ENCODE measurements around the gene PFKFB4. TPM values are rescaled to one million over a fixed set of nuclear protein-coding genes. Genes with fewer than 3 reads are reported as not detected.
"Not testable (repeated sequence)": the region's sequence is repeated elsewhere in the genome, so short reads cannot be mapped to it uniquely, and the experiment has no call there.

The PFKFB4 gene
- total and polyA plus RNA-seq, 3 experiments from 2014 or later, result 1.3 to 2.2 (median 1.8) TPM

DNA sequence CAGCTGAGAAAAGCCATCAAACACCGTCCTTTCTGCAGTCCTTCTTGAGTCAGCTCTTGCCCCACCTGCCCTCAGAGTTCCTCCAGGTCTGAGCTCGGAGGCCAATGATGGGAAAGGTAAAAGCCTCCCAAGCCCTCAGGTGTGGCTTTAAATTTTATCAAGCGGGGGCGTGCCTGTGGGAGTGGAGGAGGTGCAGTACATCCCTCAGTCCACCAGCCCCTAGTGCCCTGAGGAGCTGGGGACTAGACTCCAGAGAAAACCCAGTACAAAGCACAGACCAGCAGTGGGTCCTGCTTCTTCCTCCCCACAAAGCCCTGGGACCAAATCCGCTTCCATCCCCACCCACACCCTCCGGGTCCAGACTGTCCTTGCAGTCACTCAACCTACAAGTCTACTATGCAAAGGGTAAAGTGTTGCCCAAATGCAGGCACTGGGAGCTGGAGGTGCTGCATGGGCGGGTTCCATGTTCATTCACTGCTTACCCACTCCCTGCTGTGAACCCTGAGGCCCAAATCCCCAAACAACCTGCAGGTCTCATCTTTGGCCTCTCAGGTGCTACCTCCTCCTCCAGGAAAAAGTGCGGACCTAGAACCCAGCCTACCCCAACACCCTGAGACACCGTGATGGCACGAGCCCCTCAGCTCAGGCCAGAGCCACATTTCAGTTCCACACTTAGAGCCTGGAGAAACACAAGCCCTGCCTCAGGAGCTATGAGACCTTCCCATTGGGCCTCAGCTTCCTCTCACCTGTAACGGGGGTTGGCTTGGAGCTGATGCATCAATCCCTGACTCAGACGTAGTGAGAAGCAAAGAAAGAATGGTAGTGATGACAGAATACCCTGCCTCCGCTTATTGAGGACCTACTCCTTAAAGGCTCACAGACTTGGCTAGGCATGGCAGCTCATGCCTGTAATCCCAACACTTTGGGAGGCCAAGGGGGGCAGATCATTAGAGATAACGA is 2.4 kb downstream of the PFKFB4 start:
- H3K27ac ChIP-seq (ENCODE audit: low read depth, low read length), result peak overlapping the region; percentile 41
- no peak overlapping the region for H3K4me3 ChIP-seq (ENCODE audit: low read length)
- Mint-ChIP-seq H3K4me1 (peaks cover 9 to 18% (median 13%) of the 10 kb centered on the region in 3 donors), H3K27ac (no peak overlapping the region), H3K9me3 (no peaks in the 10 kb centered on the region), H3K36me3 (no peaks in the 10 kb centered on the region), H3K4me3 (no peak overlapping the region), H3K27me3 (peaks cover 0 to 2% of the 10 kb centered on the region in 2 donors)
- no peaks in the 10 kb centered on the region for H3K9me3 ChIP-seq (ENCODE audit: low read length)
- H3K4me1 ChIP-seq (ENCODE audit: insufficient read depth, low read length), result peaks cover 6% of the 10 kb centered on the region
- ChIA-PET POLR2A (no interaction called here), CTCF (interaction anchor here (0.7 to 6.3 kb wide), 5 partner anchors 47 to 253 kb away, joined by 3 to 40 read pairs (median 4); partner anchors contain the start of genes CCDC51, NME6 and TMA7)
- H3K27me3 ChIP-seq (ENCODE audit: insufficient read depth, low read length, poor library complexity, severe bottlenecking), result no peaks in the 10 kb centered on the region
- no peak for DNase-seq
- no peaks in the 10 kb centered on the region for H3K36me3 ChIP-seq (ENCODE audit: insufficient read depth, low read length)

DNA sequence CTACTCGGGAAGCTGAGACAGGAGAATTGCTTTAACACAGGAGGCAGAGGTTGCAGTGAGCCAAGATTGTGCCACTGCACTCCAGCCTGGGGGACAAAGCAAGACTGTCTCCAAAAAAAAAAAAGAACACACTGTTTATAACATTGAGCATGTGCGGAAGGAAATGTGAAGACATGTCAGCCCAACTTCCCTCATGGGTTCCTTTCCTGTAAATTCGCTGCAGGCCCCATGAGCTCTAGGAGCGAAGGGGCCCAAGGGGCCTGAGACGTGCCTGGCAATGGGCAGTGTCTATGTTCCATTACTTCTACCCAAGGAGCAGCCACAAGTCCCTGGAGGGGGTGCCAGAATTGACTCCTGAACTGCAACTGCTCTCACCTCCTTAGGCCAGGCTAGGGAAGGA is 3.2 kb downstream of the PFKFB4 start:
- H3K9me3 Mint-ChIP-seq, result no peaks in the 10 kb centered on the region
- no peak overlapping the region for H3K27ac Mint-ChIP-seq
- no peak overlapping the region for H3K4me3 Mint-ChIP-seq
- H3K4me1 ChIP-seq (ENCODE audit: insufficient read depth, low read length), result peaks cover 14% of the 10 kb centered on the region
- no peaks in the 10 kb centered on the region for H3K27me3 ChIP-seq (ENCODE audit: insufficient read depth, low read length, poor library complexity, severe bottlenecking)
- H3K36me3 Mint-ChIP-seq, result no peaks in the 10 kb centered on the region
- peaks cover 9 to 21% (median 13%) of the 10 kb centered on the region in 3 donors for H3K4me1 Mint-ChIP-seq
- peaks cover 0 to 2% of the 10 kb centered on the region in 2 donors for H3K27me3 Mint-ChIP-seq
- H3K36me3 ChIP-seq (ENCODE audit: insufficient read depth, low read length), result no peaks in the 10 kb centered on the region
- CTCF ChIA-PET, result interaction anchor here (0.7 to 6.3 kb wide), 4 partner anchors 21 to 152 kb away, joined by 3 to 40 read pairs (median 14); no protein-coding TSS in a partner anchor
- H3K9me3 ChIP-seq (ENCODE audit: low read length), result no peaks in the 10 kb centered on the region
- H3K27ac ChIP-seq (ENCODE audit: low read depth, low read length), result no peak overlapping the region
- no peak overlapping the region for H3K4me3 ChIP-seq (ENCODE audit: low read length)
- DNase-seq, result no peak
- POLR2A ChIA-PET, result no interaction called here

DNA sequence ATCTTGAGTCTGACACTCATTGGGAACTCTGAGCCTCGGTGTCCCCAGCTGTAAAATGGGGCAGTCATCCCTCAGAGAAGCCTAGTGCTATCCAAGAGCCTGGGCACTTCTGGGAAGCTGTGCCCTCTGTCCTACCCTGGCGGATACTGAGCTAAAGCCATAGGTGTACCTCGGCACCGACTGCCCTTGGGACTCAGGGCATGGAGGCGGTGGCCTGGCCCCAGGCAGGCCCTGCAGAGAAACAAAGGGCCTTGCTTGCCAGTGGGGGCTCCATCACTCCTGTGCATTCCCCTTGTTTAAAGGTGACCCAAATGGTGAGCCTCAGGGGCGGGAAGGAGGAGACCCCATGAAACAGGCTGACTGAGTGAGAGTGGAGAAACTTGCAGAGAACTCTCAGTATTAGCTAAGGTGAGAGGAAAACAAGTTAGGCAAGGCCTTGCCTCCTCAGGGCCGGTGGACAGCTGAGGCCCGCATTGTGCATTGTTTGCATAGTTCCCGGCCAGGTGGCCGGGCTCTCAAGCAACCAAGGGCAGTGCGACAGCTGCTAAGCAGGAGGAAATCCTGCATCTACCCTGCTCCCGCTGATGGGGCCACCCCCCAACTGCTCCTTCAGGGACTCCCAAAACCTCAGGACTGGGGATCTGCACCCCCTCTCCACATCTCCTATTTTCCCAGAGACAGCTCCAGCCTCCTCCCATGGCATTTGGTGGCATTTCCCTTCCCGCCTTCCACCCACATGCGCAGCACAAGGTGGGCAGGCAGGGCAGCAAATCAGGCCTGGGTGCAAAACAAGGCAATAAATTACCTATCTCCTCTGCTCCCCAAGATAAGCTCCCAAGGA is 4.3 kb downstream of the PFKFB4 start:
- Mint-ChIP-seq H3K9me3 (no peaks in the 10 kb centered on the region), H3K27ac (no peak overlapping the region), H3K4me3 (no peak overlapping the region), H3K36me3 (no peaks in the 10 kb centered on the region), H3K27me3 (peaks cover 0 to 2% of the 10 kb centered on the region in 2 donors), H3K4me1 (peaks cover 4 to 16% (median 9%) of the 10 kb centered on the region in 3 donors)
- Histone ChIP-seq H3K4me3 (ENCODE audit: low read length) (no peak overlapping the region), H3K27me3 (ENCODE audit: insufficient read depth, low read length, poor library complexity, severe bottlenecking) (no peaks in the 10 kb centered on the region), H3K36me3 (ENCODE audit: insufficient read depth, low read length) (no peaks in the 10 kb centered on the region), H3K9me3 (ENCODE audit: low read length) (no peaks in the 10 kb centered on the region), H3K4me1 (ENCODE audit: insufficient read depth, low read length) (peaks cover 15% of the 10 kb centered on the region), H3K27ac (ENCODE audit: low read depth, low read length) (no peak overlapping the region)
- ChIA-PET CTCF (interaction anchor here (0.7 to 6.3 kb wide), 4 partner anchors 22 to 151 kb away, joined by 3 to 40 read pairs (median 13); no protein-coding TSS in a partner anchor), POLR2A (no interaction called here)
- DNase-seq, result no peak

DNA sequence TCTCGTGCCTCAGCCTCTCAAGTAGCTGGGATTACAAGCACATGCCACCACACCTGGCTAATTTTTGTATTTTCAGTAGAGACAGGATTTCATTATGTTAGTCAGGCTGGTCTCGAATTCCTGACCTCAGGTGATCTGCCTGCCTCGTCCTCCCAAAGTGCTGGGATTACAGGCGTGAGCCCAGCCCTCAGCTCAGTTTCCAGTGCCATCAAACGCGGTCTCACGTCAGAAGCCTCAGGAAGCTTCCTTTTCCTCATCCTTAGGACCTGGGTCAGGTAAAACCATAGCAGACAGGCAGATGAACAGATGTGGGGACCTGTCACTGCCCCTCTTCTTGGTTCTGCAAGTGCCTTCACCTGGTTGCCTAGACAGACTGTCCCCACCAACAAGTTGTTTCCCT is 5.0 kb downstream of the PFKFB4 start:
- H3K27ac ChIP-seq (ENCODE audit: low read depth, low read length); H3K36me3 ChIP-seq (ENCODE audit: insufficient read depth, low read length); H3K27ac Mint-ChIP-seq; H3K9me3 Mint-ChIP-seq; H3K4me3 ChIP-seq (ENCODE audit: low read length); H3K4me3 Mint-ChIP-seq; H3K27me3 ChIP-seq (ENCODE audit: insufficient read depth, low read length, poor library complexity, severe bottlenecking); H3K27me3 Mint-ChIP-seq; H3K4me1 Mint-ChIP-seq; H3K9me3 ChIP-seq (ENCODE audit: low read length); H3K36me3 Mint-ChIP-seq; POLR2A ChIA-PET; DNase-seq: not testable (repeated sequence)
- H3K4me1 ChIP-seq (ENCODE audit: insufficient read depth, low read length), result peaks cover 15% of the 10 kb centered on the region
- CTCF ChIA-PET, result interaction anchor here (0.6 to 6.3 kb wide), 4 partner anchors 75 to 287 kb away, joined by 3 to 40 read pairs (median 13); no protein-coding TSS in a partner anchor

DNA sequence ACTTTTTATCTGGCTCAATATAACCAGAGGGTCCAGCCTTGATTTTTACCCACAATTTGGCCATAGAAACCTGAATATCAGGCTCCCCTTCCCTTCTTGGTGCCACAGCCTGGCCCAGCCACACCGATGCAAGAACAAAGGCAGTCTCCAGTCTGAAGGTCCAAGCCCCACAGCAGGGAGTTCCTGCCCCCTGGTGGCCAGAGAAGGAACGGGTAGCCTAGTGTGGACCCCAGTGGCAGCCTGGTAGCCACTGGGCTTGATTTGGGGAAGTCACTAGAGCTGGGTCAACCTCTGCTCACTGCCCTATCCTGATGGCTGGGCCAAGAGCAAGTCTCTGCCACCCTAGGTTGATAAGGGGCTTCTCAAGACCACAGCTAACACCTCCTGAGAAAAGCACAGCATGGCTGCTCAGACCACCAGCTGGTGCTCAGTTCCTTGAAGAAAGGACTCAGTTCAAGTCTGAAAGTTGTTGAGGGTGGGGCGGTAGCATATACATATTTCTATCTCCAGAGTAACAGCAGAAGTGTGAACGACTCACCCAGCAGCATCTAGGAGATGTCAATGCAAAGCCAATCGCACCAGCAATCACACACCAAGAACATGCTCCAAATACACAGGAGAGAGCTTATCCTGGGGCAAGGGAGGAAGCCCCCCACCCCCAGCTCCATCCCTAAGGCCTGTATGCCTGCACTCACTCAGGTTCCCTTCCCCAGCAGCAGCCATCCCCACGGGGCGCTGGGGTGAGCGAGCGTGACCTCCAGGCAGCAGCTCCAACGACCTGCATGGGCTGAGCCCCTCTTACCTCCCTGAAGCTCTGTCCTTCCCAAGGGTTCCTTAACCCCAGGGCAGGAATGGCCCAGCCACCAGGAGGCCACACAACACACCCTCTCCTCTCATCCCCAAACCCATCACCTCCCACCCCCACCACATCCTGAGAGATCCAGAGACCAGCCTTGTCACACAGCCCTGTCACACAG is 7.6 kb downstream of the PFKFB4 start:
- Histone ChIP-seq H3K9me3 (ENCODE audit: low read length) (no peaks in the 10 kb centered on the region), H3K4me3 (ENCODE audit: low read length) (no peak overlapping the region), H3K27ac (ENCODE audit: low read depth, low read length) (no peak overlapping the region), H3K27me3 (ENCODE audit: insufficient read depth, low read length, poor library complexity, severe bottlenecking) (no peaks in the 10 kb centered on the region), H3K4me1 (ENCODE audit: insufficient read depth, low read length) (peaks cover 9% of the 10 kb centered on the region), H3K36me3 (ENCODE audit: insufficient read depth, low read length) (no peaks in the 10 kb centered on the region)
- ChIA-PET CTCF (interaction anchor here (0.8 to 3.7 kb wide), 25 partner anchors 9 to 271 kb away, joined by 3 to 73 read pairs (median 4); partner anchors contain the start of genes CCDC51, SHISA5 and TMA7), POLR2A (interaction anchor here (0.6 to 1.1 kb wide), 2 partner anchors 75 to 148 kb away, joined by 3 to 4 read pairs; no protein-coding TSS in a partner anchor)
- H3K4me3 Mint-ChIP-seq, result no peak overlapping the region
- no peaks in the 10 kb centered on the region for H3K36me3 Mint-ChIP-seq
- no peaks in the 10 kb centered on the region for H3K9me3 Mint-ChIP-seq
- H3K4me1 Mint-ChIP-seq, result peaks cover 0 to 3% (median 3%) of the 10 kb centered on the region in 3 donors
- peaks cover 0 to 3% of the 10 kb centered on the region in 2 donors for H3K27me3 Mint-ChIP-seq
- peak; percentile 66 to 87 (median 75) for DNase-seq
- no peak overlapping the region for H3K27ac Mint-ChIP-seq

DNA sequence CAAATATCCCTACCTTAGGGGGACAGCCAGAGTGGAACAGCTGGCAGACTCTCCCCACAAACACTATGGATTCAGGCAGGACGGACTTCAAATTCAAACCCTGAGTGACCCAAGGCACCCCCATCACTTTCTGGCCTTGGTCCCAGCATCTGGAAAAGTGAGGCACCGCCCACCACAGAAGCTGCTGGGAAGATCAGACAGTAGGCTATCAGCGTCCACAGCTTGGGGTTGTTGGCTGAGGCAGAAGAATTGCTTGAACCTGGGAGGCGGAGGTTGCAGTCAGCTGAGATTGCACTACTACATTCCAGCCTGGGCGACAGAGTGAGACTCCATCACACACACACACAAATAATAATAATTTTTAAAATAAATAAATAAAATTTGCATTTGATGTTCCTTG is 8.5 kb downstream of the PFKFB4 start:
- Histone ChIP-seq H3K27me3 (ENCODE audit: insufficient read depth, low read length, poor library complexity, severe bottlenecking) (no peaks in the 10 kb centered on the region), H3K27ac (ENCODE audit: low read depth, low read length) (no peak overlapping the region), H3K4me3 (ENCODE audit: low read length) (no peak overlapping the region), H3K36me3 (ENCODE audit: insufficient read depth, low read length) (no peaks in the 10 kb centered on the region), H3K9me3 (ENCODE audit: low read length) (no peaks in the 10 kb centered on the region), H3K4me1 (ENCODE audit: insufficient read depth, low read length) (peaks cover 9% of the 10 kb centered on the region)
- no peaks in the 10 kb centered on the region for H3K9me3 Mint-ChIP-seq
- no peak overlapping the region for H3K27ac Mint-ChIP-seq
- H3K4me1 Mint-ChIP-seq, result peaks cover 0 to 3% (median 3%) of the 10 kb centered on the region in 3 donors
- H3K27me3 Mint-ChIP-seq, result peaks cover 0 to 3% of the 10 kb centered on the region in 2 donors
- CTCF ChIA-PET, result interaction anchor here (1.0 to 3.7 kb wide), 8 partner anchors 10 to 148 kb away, joined by 3 to 73 read pairs (median 11); no protein-coding TSS in a partner anchor
- DNase-seq, result no peak
- no peak overlapping the region for H3K4me3 Mint-ChIP-seq
- POLR2A ChIA-PET, result no interaction called here
- no peaks in the 10 kb centered on the region for H3K36me3 Mint-ChIP-seq

DNA sequence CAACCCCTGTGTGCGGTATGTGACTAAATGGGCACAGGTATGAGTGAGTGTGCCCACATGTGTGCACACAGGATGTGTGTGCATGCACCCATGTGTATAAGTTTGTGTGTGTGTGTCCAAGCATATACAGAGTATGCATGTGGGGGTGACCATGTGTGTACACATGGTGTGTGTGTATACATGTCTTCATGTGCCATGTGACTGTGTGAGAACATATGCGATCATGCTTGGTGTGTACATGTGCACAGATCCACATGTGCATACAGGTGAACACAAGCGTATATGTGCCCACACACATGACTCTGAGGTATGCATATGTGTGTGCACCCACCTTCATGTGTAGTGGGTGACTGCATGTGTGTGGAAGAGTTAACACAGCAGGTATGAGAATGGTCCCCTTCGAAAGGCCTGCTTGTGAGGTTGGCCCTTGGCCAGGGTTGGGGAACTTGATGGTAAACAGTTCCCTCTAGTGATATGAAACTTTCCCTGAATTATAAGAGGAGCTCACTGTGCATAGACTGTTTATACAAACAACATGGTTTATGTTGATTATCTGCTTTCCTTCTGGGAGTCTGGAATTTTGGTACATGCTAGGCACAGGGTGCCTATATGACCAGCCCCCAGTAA is 10.3 kb downstream of the PFKFB4 start:
- H3K27me3 ChIP-seq (ENCODE audit: insufficient read depth, low read length, poor library complexity, severe bottlenecking), result no peaks in the 10 kb centered on the region
- POLR2A ChIA-PET, result no interaction called here
- H3K9me3 Mint-ChIP-seq, result no peaks in the 10 kb centered on the region

More for the DNA sequence above, 10.3 kb downstream of the PFKFB4 start:
- Mint-ChIP-seq H3K27ac (no peak overlapping the region), H3K4me3 (no peak overlapping the region), H3K36me3 (no peaks in the 10 kb centered on the region), H3K4me1 (peaks cover 0 to 3% (median 3%) of the 10 kb centered on the region in 3 donors), H3K27me3 (peaks cover 0 to 3% of the 10 kb centered on the region in 2 donors)
- Histone ChIP-seq H3K4me1 (ENCODE audit: insufficient read depth, low read length) (peaks cover 9% of the 10 kb centered on the region), H3K36me3 (ENCODE audit: insufficient read depth, low read length) (no peaks in the 10 kb centered on the region), H3K27ac (ENCODE audit: low read depth, low read length) (no peak overlapping the region), H3K9me3 (ENCODE audit: low read length) (no peaks in the 10 kb centered on the region), H3K4me3 (ENCODE audit: low read length) (no peak overlapping the region)
- peak in 1 of 5 donors; percentile 11 for DNase-seq
- CTCF ChIA-PET, result interaction anchor here (1.0 to 3.5 kb wide), 3 partner anchors 12 to 146 kb away, joined by 3 to 20 read pairs (median 3); no protein-coding TSS in a partner anchor
